PC-3 (cell line): ENCODE data around the gene ITGA1. TPM values are rescaled to one million over a fixed set of nuclear protein-coding genes. Genes with fewer than 3 reads are reported as not detected.

Experiments
- ATAC-seq: fragments of 200-7000 bp; cut with Tn5 transposase; 2 replicates; pipeline ENCODE4 v1.9.1; 2020; ENCODE audit warnings: mild to moderate bottlenecking, moderate library complexity
- BruUV-seq: library from RNA; stranded (reverse); fragments of 400-500 nt; replicated peaks from 2 replicates; lab custom pipeline; 2021; lab: Mats Ljungman, UMichigan
- CTCF ChIA-PET: fragments of 300-600 bp; sonication (Branson Sonifier 250); formaldehyde crosslinking; loops from one replicate; lab custom pipeline; 2022; ENCODE audit warnings: antibody characterized with exemption; lab: Charles Lee
- POLR2A ChIA-PET: fragments of 300-600 bp; sonication (Branson Sonifier 250); formaldehyde crosslinking; loops from one replicate; lab custom pipeline; 2022; ENCODE audit warnings: antibody characterized with exemption; ENCODE audit not compliant: unreplicated experiment; lab: Charles Lee
- DNase-seq: peaks from one replicate; pipeline ENCODE4 v3.0.0-alpha.2; 2015
- H2AFZ ChIP-seq: fragments of 300-600 bp; sonication (generic); 2 replicates; pipeline ENCODE4 v1.6.0; 2016; ENCODE audit warnings: antibody characterized with exemption, low read length
- H3F3A ChIP-seq: fragments of 300-600 bp; sonication (generic); one replicate; pipeline ENCODE4 v1.6.0; 2017; ENCODE audit warnings: antibody characterized with exemption, low read length, control low read depth, mild to moderate bottlenecking; ENCODE audit not compliant: unreplicated experiment
- H3K27ac ChIP-seq: fragments of 300-600 bp; sonication (generic); 2 replicates; pipeline ENCODE4 v1.5.1; 2016; ENCODE audit warnings: mild to moderate bottlenecking, low read length
- H3K27me3 ChIP-seq: fragments of 300-600 bp; sonication (generic); 2 replicates; pipeline ENCODE4 v1.6.1; 2016; ENCODE audit warnings: low read length, mixed read lengths
- H3K36me3 ChIP-seq: fragments of 300-600 bp; sonication (generic); 2 replicates; pipeline ENCODE4 v1.6.1; 2016; ENCODE audit warnings: low read depth, mixed run types, low read length, mixed read lengths
- H3K4me1 ChIP-seq: fragments of 300-600 bp; sonication (generic); 2 replicates; pipeline ENCODE4 v1.5.1; 2016; ENCODE audit warnings: low read length; ENCODE audit not compliant: insufficient read depth
- H3K4me2 ChIP-seq: fragments of 300-600 bp; sonication (generic); 2 replicates; pipeline ENCODE4 v1.6.0; 2016; ENCODE audit warnings: low read length
- H3K4me3 ChIP-seq: fragments of 300-600 bp; sonication (generic); 2 replicates; pipeline ENCODE4 v1.5.1; 2016; ENCODE audit warnings: mild to moderate bottlenecking, low read length, mixed read lengths
- H3K79me2 ChIP-seq: fragments of 300-600 bp; sonication (generic); 2 replicates; pipeline ENCODE4 v1.6.1; 2017; ENCODE audit warnings: low read length, mixed read lengths
- H3K9ac ChIP-seq: fragments of 300-600 bp; sonication (generic); 2 replicates; pipeline ENCODE4 v1.6.0; 2016; ENCODE audit warnings: mild to moderate bottlenecking, low read length
- H3K9me2 ChIP-seq: fragments of 300-600 bp; sonication (generic); replicated peaks from 2 replicates; pipeline ENCODE4 v1.6.1; 2016; ENCODE audit warnings: mixed run types, low read length, mixed read lengths
- H3K9me3 ChIP-seq: fragments of 300-600 bp; sonication (generic); 2 replicates; pipeline ENCODE4 v1.6.1; 2016; ENCODE audit warnings: low read length, mixed read lengths
- H4K20me1 ChIP-seq: fragments of 300-600 bp; sonication (generic); 2 replicates; pipeline ENCODE4 v1.6.1; 2016; ENCODE audit warnings: low read length, mixed read lengths
- EZH2 ChIP-seq: fragments of 300-600 bp; sonication (generic); IDR thresholded peaks from one replicate; pipeline ENCODE4 v1.6.1; 2017; ENCODE audit warnings: antibody characterized with exemption, mild to moderate bottlenecking, low read length; ENCODE audit not compliant: unreplicated experiment
- EZH2phosphoT487 ChIP-seq: fragments of 300-600 bp; sonication (generic); IDR thresholded peaks from 2 replicates; pipeline ENCODE4 v1.6.1; 2018; ENCODE audit warnings: mild to moderate bottlenecking, antibody characterized with exemption, low read length, borderline replicate concordance
- intact Hi-C: fragments of 100-400 bp; cut with micrococcal nuclease; formaldehyde crosslinking; loops from 2 replicates; pipeline ENCODE4 v1.9.0; 2023
- total RNA-seq: library from RNA; depleted of rRNA; stranded (reverse); fragments of >200 nt; gene quantifications from 2 replicates; pipeline ENCODE4 v1.2.3, GENCODE V29; 2014
- TF ChIP-seq, protein P1 (sequence below): fragments of 300-600 bp; sonication (generic); conservative IDR thresholded peaks from 2 replicates; pipeline ENCODE4 v1.5.1; 2017; ENCODE audit warnings: antibody characterized with exemption, low read depth, mild to moderate bottlenecking, low read length

The ITGA1 gene
- total RNA-seq, 1 experiment from 2014 or later: 4.7 TPM

DNA sequence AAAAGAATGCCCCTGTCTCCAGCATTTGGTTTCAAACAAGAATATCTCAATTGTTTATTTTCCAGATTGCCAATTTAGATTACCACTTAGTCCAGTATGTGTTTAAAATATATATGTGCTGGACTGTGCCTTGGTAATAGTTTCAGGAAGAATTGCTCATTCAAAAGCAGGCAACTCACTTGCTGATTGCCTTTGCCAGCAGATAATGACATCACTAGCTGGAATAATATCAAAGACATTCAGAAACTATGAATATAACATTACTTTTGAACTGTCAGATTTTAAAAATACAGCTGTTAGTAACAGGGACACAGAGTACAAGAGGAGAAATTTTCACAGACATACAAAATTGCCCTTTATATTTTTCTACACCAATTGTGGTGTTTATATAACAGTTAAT, 105.4 kb downstream of the ITGA1 start:
- Histone ChIP-seq H3K9me2 (no peaks in the 10 kb centered on the region), H3K9ac (no peak overlapping the region), H3K9me3 (no peaks in the 10 kb centered on the region), H2AFZ (no peak overlapping the region), H4K20me1 (no peaks in the 10 kb centered on the region), H3K79me2 (no peaks in the 10 kb centered on the region), H3K4me2 (no peak overlapping the region), H3K36me3 (no peaks in the 10 kb centered on the region), H3K27ac (no peak overlapping the region), H3F3A (no peaks in the 10 kb centered on the region), H3K27me3 (no peaks in the 10 kb centered on the region), H3K4me1 (no peaks in the 10 kb centered on the region), H3K4me3 (no peak overlapping the region)
- TF ChIP-seq, protein P1, sequence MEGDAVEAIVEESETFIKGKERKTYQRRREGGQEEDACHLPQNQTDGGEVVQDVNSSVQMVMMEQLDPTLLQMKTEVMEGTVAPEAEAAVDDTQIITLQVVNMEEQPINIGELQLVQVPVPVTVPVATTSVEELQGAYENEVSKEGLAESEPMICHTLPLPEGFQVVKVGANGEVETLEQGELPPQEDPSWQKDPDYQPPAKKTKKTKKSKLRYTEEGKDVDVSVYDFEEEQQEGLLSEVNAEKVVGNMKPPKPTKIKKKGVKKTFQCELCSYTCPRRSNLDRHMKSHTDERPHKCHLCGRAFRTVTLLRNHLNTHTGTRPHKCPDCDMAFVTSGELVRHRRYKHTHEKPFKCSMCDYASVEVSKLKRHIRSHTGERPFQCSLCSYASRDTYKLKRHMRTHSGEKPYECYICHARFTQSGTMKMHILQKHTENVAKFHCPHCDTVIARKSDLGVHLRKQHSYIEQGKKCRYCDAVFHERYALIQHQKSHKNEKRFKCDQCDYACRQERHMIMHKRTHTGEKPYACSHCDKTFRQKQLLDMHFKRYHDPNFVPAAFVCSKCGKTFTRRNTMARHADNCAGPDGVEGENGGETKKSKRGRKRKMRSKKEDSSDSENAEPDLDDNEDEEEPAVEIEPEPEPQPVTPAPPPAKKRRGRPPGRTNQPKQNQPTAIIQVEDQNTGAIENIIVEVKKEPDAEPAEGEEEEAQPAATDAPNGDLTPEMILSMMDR: no peak
- TF ChIP-seq EZH2 (no peak), EZH2phosphoT487 (no peak)
- ChIA-PET CTCF (no interaction called here), POLR2A (no interaction called here)
- intact Hi-C loops: no loop called here
- no TSS peak for BruUV-seq
- peak; percentile 23 for DNase-seq
- peak; percentile 51; the same call in 1 of the 2 replicates for ATAC-seq

DNA sequence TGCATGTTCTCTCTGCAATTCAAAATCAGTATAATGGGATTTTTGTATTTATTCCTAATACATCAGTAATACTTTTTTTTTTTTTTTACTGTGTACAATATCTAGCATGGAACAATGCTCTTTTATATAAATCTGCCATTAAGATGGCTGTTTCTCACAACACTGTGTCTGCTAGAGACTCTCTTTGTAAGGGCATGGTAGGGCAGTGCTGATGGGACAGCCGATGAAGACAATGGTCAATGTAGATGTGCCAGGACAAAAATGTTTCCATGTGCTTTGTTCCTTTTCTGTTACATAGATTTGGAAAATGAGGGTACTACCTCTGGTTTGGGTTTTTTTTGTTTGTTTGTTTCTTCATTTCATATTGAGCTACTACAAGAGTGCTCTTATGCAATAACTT, 106.1 kb downstream of the ITGA1 start:
- CTCF ChIA-PET: no interaction called here
- POLR2A ChIA-PET: no interaction called here
- Histone ChIP-seq H2AFZ (no peak overlapping the region), H3K79me2 (no peaks in the 10 kb centered on the region), H3K9ac (no peak overlapping the region), H3K4me2 (no peak overlapping the region), H3F3A (no peaks in the 10 kb centered on the region), H3K27me3 (no peaks in the 10 kb centered on the region), H3K4me1 (no peaks in the 10 kb centered on the region), H3K4me3 (no peak overlapping the region), H4K20me1 (no peaks in the 10 kb centered on the region), H3K9me2 (no peaks in the 10 kb centered on the region), H3K27ac (no peak overlapping the region), H3K36me3 (no peaks in the 10 kb centered on the region), H3K9me3 (no peaks in the 10 kb centered on the region)
- ATAC-seq (no peak), DNase-seq (no peak)
- TF ChIP-seq, protein P1: no peak
- TF ChIP-seq EZH2: no peak
- no peak for TF ChIP-seq EZH2phosphoT487
- no TSS peak for BruUV-seq
- intact Hi-C loops: no loop called here

DNA sequence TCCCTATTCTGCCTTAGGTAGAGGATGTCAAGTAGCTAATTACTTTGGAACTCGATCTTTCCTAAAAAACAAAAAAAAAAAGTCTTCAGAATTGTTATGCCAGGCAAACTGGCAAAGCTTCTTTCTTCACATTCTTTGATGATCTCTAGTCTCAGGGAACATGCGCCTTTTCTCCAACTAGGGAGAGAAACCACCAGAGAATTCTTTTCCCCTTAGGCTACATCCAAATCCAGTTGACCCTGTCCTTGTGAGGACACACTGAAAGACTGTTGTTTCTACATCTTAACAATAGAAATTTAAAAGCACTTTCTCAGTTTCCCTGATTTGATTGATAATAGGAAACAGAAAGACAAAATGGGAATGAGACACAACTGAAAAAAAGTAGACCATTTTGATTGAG, 106.7 kb downstream of the ITGA1 start:
- H3K4me1 ChIP-seq: no peaks in the 10 kb centered on the region
- no TSS peak for BruUV-seq
- no peak overlapping the region for H2AFZ ChIP-seq
- no peak for DNase-seq
- intact Hi-C loops: no loop called here
- ChIA-PET POLR2A (no interaction called here), CTCF (no interaction called here)
- TF ChIP-seq EZH2phosphoT487 (no peak), EZH2 (no peak)
- TF ChIP-seq, protein P1: no peak
- no peak overlapping the region for H3K4me3 ChIP-seq
- no peaks in the 10 kb centered on the region for H3K36me3 ChIP-seq
- no peak overlapping the region for H3K27ac ChIP-seq
- H3K9me3 ChIP-seq: no peaks in the 10 kb centered on the region
- H3K9ac ChIP-seq: no peak overlapping the region
- no peak for ATAC-seq
- no peaks in the 10 kb centered on the region for H3K9me2 ChIP-seq
- no peak overlapping the region for H3K4me2 ChIP-seq
- H4K20me1 ChIP-seq: no peaks in the 10 kb centered on the region
- no peaks in the 10 kb centered on the region for H3K79me2 ChIP-seq
- H3K27me3 ChIP-seq: no peaks in the 10 kb centered on the region
- no peaks in the 10 kb centered on the region for H3F3A ChIP-seq
